Mucosa of descending colon (tissue), 3 donors: ENCODE results near the gene MAN1B1. TPM values are rescaled to one million over a fixed set of nuclear protein-coding genes. Genes with fewer than 3 reads are reported as not detected.
"Not testable (repeated sequence)": the region's sequence is repeated elsewhere in the genome, so short reads cannot be mapped to it uniquely, and the experiment has no call there.

Experiments used
- ATAC-seq: fragments of 200-7000 bp; cut with Tn5 transposase; one replicate; pipeline ENCODE4 v1.9.1; 2020; ENCODE audit warnings: mild to moderate bottlenecking, moderate library complexity
- DNase-seq, 3 donors: peaks; one replicate each; pipeline ENCODE4 v3.0.0-alpha.2; 2020
- H3K36me3 ChIP-seq: fragments of 200-600 bp; one replicate; pipeline ENCODE4 v1.8.0; 2021; ENCODE audit warnings: low read depth, mild to moderate bottlenecking
- H3K4me1 ChIP-seq: fragments of 200-600 bp; one replicate; pipeline ENCODE4 v1.8.0; 2021; ENCODE audit warnings: low read depth, mild to moderate bottlenecking
- H3K4me3 ChIP-seq: fragments of 200-600 bp; one replicate; pipeline ENCODE4 v1.8.0; 2021; ENCODE audit warnings: mild to moderate bottlenecking
- H3K9me3 ChIP-seq: fragments of 200-600 bp; one replicate; pipeline ENCODE4 v1.8.0; 2021; ENCODE audit warnings: mild to moderate bottlenecking
- CTCF ChIP-seq: fragments of 200-600 bp; IDR thresholded peaks from one replicate; pipeline ENCODE4 v1.8.0; 2022; ENCODE audit warnings: antibody characterized with exemption, mild to moderate bottlenecking
- intact Hi-C, 2 donors: fragments of 100-400 bp; cut with DNase I in 1 of 2; cut with micrococcal nuclease in 1 of 2; formaldehyde crosslinking; loops; one replicate each; pipeline versions ENCODE4 v1.11.0 to v1.11.1; 2022; cut with DNase I, micrococcal nuclease
- total RNA-seq, 3 donors: library from RNA; stranded (reverse); fragmentation: NEBNext Ultra II Directional in 2 of 3; extraction: Animal tissue kit (Norgen Biotek cat#: 25700) in 2 of 3; gene quantifications; one replicate each; pipeline versions ENCODE4 v1.2.1 to v1.2.4, GENCODE V29; 2021 to 2023
- donor health status: DM: no; HTN: no; CAD: no; lungs with moderate emphysema.
- donor health status: DM: no; HTN: no; CAD: no.
- donor health status: DM: no; HTN: yes; CAD: no.

MAN1B1 gene
- total RNA-seq, 3 donors from 2014 or later: 36.1 to 55.4 (median 52.7) TPM

- Histone ChIP-seq H3K36me3 (no peaks in the 10 kb centered on the region), H3K4me1 (peaks cover 9% of the 10 kb centered on the region), H3K4me3 (no peak overlapping the region), H3K9me3 (no peaks in the 10 kb centered on the region)
- intact Hi-C loops: no loop called here
- no peak for DNase-seq
- ATAC-seq: no peak
- no peak for TF ChIP-seq CTCF
Observed at GRCh38 chr9:137062384-137062783, 24.4 kb upstream of the MAN1B1 start.

- ATAC-seq, DNase-seq, H3K36me3 ChIP-seq, H3K4me3 ChIP-seq, H3K4me1 ChIP-seq, H3K9me3 ChIP-seq, intact Hi-C loops: not testable (repeated sequence)
Observed at GRCh38 chr9:137062798-137063197, 24.0 kb upstream of the MAN1B1 start.

- intact Hi-C loops: no loop called here
- Histone ChIP-seq H3K9me3 (no peaks in the 10 kb centered on the region), H3K36me3 (no peaks in the 10 kb centered on the region), H3K4me3 (no peak overlapping the region), H3K4me1 (peaks cover 6% of the 10 kb centered on the region)
- no peak for DNase-seq
- ATAC-seq: no peak
- no peak for TF ChIP-seq CTCF
Observed at GRCh38 chr9:137063311-137064026, 23.3 kb upstream of the MAN1B1 start.

GRCh38 chr9:137064027-137064879, 22.5 kb upstream of the MAN1B1 start:
- DNase-seq (peak; percentile 74 to 87 (median 82)), ATAC-seq (peak; percentile 81)
- intact Hi-C loops: no loop called here
- peak; percentile 96 for TF ChIP-seq CTCF
- no peaks in the 10 kb centered on the region for H3K36me3 ChIP-seq
- H3K9me3 ChIP-seq: no peaks in the 10 kb centered on the region
- H3K4me1 ChIP-seq: peaks cover 13% of the 10 kb centered on the region
- H3K4me3 ChIP-seq: no peak overlapping the region

- H3K4me3 ChIP-seq: no peak overlapping the region
- TF ChIP-seq CTCF: no peak
- DNase-seq (no peak), ATAC-seq (no peak)
- peaks cover 19% of the 10 kb centered on the region for H3K4me1 ChIP-seq
- intact Hi-C loops: no loop called here
- no peaks in the 10 kb centered on the region for H3K9me3 ChIP-seq
- no peaks in the 10 kb centered on the region for H3K36me3 ChIP-seq
Observed at GRCh38 chr9:137064880-137065164, 22.0 kb upstream of the MAN1B1 start.

GRCh38 chr9:137065336-137065967, 21.3 kb upstream of the MAN1B1 start:
- no peak for TF ChIP-seq CTCF
- no peak overlapping the region for H3K4me3 ChIP-seq

More at GRCh38 chr9:137065336-137065967, 21.3 kb upstream of the MAN1B1 start:
- no peak for ATAC-seq
- Histone ChIP-seq H3K4me1 (peaks cover 19% of the 10 kb centered on the region), H3K9me3 (no peaks in the 10 kb centered on the region), H3K36me3 (no peaks in the 10 kb centered on the region)
- no peak for DNase-seq
- intact Hi-C loops: no loop called here
